Type B pancreatic cell (in vitro differentiated cells): ENCODE data around the gene TMEM259. TPM values are rescaled to one million over a fixed set of nuclear protein-coding genes. Genes with fewer than 3 reads are reported as not detected.

ENCODE experiments used
- DNase-seq: peaks from one replicate; pipeline ENCODE4 v3.0.0; 2021; ENCODE audit warnings: mixed read lengths; ENCODE audit not compliant: unreplicated experiment; ENCODE audit errors: extremely low spot score
- H3K27ac Mint-ChIP-seq: 2 replicates; pipeline ENCODE4 v1.8.0; 2021; ENCODE audit warnings: mild to moderate bottlenecking, mixed read lengths
- H3K27me3 Mint-ChIP-seq: 2 replicates; pipeline ENCODE4 v1.8.0; 2021; ENCODE audit warnings: mixed read lengths
- H3K36me3 Mint-ChIP-seq: 2 replicates; pipeline ENCODE4 v1.8.0; 2021; ENCODE audit warnings: mixed read lengths
- H3K4me1 Mint-ChIP-seq: one replicate; pipeline ENCODE4 v1.8.0; 2021; ENCODE audit warnings: mixed read lengths; ENCODE audit not compliant: unreplicated experiment
- H3K4me3 Mint-ChIP-seq: 2 replicates; pipeline ENCODE4 v1.8.0; 2021; ENCODE audit warnings: mild to moderate bottlenecking, mixed read lengths
- H3K9me3 Mint-ChIP-seq: 2 replicates; pipeline ENCODE4 v1.8.0; 2021; ENCODE audit warnings: mixed read lengths
- total RNA-seq: library from RNA; stranded (reverse); gene quantifications from 2 replicates; pipeline ENCODE4 v1.2.1, GENCODE V29; 2021; ENCODE audit warnings: low replicate concordance
- TF ChIP-seq, protein P1 (sequence below): fragments of 200-600 bp; sonication (generic); conservative IDR thresholded peaks from 2 replicates; pipeline ENCODE4 v1.5.0; 2021; ENCODE audit warnings: antibody characterized with exemption, mild to moderate bottlenecking

The TMEM259 gene
- total RNA-seq, 1 donor from 2014 or later, result 173 TPM

DNA sequence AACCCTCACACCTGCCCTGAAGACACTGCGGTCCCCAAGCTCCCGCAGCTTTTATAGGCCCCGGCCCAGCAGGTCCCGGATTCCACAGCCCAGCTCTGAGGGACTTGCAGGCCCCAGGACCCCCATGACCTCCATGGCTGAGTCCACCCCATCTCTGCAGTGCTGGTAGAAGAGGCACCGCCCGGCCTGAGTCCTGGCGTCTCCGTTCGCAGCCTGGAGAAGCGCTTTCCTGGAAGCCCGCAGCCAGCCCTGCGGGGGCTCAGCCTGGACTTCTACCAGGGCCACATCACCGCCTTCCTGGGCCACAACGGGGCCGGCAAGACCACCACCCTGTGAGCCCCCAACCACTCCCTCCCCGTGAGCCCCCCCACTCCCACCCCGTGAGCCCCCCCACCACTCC, 28.2 kb upstream of the TMEM259 start:
- no peaks in the 10 kb centered on the region for H3K36me3 Mint-ChIP-seq
- H3K4me3 Mint-ChIP-seq, result no peak overlapping the region
- H3K27me3 Mint-ChIP-seq, result no peaks in the 10 kb centered on the region
- DNase-seq, result no peak
- TF ChIP-seq, protein P1, sequence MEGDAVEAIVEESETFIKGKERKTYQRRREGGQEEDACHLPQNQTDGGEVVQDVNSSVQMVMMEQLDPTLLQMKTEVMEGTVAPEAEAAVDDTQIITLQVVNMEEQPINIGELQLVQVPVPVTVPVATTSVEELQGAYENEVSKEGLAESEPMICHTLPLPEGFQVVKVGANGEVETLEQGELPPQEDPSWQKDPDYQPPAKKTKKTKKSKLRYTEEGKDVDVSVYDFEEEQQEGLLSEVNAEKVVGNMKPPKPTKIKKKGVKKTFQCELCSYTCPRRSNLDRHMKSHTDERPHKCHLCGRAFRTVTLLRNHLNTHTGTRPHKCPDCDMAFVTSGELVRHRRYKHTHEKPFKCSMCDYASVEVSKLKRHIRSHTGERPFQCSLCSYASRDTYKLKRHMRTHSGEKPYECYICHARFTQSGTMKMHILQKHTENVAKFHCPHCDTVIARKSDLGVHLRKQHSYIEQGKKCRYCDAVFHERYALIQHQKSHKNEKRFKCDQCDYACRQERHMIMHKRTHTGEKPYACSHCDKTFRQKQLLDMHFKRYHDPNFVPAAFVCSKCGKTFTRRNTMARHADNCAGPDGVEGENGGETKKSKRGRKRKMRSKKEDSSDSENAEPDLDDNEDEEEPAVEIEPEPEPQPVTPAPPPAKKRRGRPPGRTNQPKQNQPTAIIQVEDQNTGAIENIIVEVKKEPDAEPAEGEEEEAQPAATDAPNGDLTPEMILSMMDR, result no peak
- H3K27ac Mint-ChIP-seq, result no peak overlapping the region
- H3K9me3 Mint-ChIP-seq, result no peaks in the 10 kb centered on the region
- H3K4me1 Mint-ChIP-seq, result no peaks in the 10 kb centered on the region

DNA sequence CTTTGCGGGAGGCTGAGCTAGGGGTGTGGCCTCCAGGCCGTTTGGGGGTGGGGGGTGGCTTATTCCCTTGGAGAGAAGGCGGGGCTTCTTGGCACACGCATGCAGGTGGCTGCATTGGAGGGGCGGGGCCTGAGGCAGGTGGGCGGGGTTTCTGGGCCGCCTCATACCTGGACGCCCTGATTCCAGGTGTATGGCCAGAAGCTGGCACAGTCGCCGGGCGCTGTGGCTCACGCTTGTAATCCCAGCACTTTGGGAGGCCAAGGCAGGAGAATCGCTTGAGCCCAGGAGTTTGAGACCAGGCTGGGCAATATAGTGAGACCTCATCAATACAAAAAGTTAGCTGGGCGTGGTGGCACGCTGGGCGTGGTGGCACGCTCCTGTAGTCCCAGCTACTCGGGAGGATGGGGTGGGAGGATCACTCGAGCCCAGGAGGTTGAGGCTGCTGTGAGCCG, 26.8 kb upstream of the TMEM259 start:
- no peak overlapping the region for H3K27ac Mint-ChIP-seq
- H3K4me1 Mint-ChIP-seq, result no peaks in the 10 kb centered on the region
- no peak for DNase-seq
- H3K9me3 Mint-ChIP-seq, result no peaks in the 10 kb centered on the region
- TF ChIP-seq, protein P1, result no peak
- H3K36me3 Mint-ChIP-seq, result no peaks in the 10 kb centered on the region
- H3K4me3 Mint-ChIP-seq, result no peak overlapping the region
- no peaks in the 10 kb centered on the region for H3K27me3 Mint-ChIP-seq

DNA sequence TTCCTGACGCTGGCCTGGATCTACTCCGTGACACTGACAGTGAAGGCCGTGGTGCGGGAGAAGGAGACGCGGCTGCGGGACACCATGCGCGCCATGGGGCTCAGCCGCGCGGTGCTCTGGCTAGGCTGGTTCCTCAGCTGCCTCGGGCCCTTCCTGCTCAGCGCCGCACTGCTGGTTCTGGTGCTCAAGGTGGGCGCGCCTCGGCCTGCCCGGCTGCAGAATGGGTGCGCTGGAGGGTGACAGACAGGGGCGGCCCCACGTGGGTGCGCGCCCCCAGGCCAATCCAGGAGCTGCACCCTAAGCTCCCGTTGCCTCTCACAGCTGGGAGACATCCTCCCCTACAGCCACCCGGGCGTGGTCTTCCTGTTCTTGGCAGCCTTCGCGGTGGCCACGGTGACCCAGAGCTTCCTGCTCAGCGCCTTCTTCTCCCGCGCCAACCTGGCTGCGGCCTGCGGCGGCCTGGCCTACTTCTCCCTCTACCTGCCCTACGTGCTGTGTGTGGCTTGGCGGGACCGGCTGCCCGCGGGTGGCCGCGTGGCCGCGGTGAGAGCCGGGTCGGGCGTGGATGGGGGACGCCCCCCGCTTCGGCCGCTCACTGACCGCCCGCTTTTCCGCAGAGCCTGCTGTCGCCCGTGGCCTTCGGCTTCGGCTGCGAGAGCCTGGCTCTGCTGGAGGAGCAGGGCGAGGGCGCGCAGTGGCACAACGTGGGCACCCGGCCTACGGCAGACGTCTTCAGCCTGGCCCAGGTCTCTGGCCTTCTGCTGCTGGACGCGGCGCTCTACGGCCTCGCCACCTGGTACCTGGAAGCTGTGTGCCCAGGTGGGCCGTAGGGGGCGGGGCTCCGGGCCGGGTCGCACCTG, 26.1 kb upstream of the TMEM259 start:
- no peaks in the 10 kb centered on the region for H3K36me3 Mint-ChIP-seq
- no peaks in the 10 kb centered on the region for H3K4me1 Mint-ChIP-seq
- no peaks in the 10 kb centered on the region for H3K9me3 Mint-ChIP-seq
- TF ChIP-seq, protein P1, result no peak
- H3K4me3 Mint-ChIP-seq, result no peak overlapping the region
- no peak for DNase-seq
- no peaks in the 10 kb centered on the region for H3K27me3 Mint-ChIP-seq
- no peak overlapping the region for H3K27ac Mint-ChIP-seq

DNA sequence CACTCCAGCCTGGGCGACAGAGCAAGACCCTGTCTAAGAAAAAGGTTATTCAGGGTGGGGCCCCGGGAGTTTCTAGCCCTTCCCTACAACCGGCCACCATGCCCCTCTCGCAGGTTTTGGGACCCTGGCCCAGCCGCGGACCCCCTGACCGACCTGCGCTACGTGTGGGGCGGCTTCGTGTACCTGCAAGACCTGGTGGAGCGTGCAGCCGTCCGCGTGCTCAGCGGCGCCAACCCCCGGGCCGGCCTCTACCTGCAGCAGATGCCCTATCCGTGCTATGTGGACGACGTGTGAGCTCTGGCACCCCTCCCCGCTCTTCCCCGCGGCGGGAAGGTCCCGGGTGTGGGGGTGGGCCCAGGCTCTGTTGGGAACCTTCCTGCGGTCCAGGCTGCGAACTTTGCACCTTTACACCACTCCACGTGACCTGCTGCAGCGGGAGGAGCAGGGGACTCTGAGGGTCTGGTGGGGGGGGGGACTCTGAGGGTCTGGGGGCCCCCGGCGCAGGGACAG, 25.2 kb upstream of the TMEM259 start:
- H3K4me1 Mint-ChIP-seq, result peaks cover 2% of the 10 kb centered on the region
- no peak overlapping the region for H3K4me3 Mint-ChIP-seq
- no peaks in the 10 kb centered on the region for H3K36me3 Mint-ChIP-seq
- DNase-seq, result no peak
- no peaks in the 10 kb centered on the region for H3K9me3 Mint-ChIP-seq
- TF ChIP-seq, protein P1, result no peak
- H3K27me3 Mint-ChIP-seq, result no peaks in the 10 kb centered on the region
- H3K27ac Mint-ChIP-seq, result no peak overlapping the region

DNA sequence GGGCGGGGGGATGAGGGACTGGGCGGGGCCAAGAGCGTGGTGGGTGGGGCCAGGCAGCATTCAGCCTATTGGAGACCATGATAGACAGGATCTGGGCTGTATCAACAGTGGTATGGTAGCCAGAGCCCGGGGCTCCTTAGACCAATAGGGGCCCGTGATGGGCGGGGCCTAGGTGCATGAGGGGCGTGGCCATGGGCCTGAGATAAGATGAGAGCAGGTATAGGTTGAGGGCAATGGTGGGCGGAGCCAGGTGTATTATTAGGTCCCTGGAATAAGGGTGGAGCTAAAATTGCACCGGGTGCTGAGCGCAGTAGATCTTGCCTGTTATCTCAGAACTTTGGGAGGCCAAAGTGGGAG, 24.3 kb upstream of the TMEM259 start:
- Mint-ChIP-seq H3K27ac (peak overlapping the region; percentile 43), H3K4me3 (no peak overlapping the region), H3K9me3 (no peaks in the 10 kb centered on the region), H3K27me3 (no peaks in the 10 kb centered on the region), H3K36me3 (no peaks in the 10 kb centered on the region), H3K4me1 (peaks cover 8% of the 10 kb centered on the region)
- DNase-seq, result no peak
- TF ChIP-seq, protein P1, result no peak
